A673 (cell line): Measurements from ENCODE around the gene NTRK3. TPM values are rescaled to one million over a fixed set of nuclear protein-coding genes. Genes with fewer than 3 reads are reported as not detected.

ENCODE experiments used
- BruUV-seq: library from RNA; stranded (reverse); fragments of 400-500 nt; replicated peaks from 2 replicates; lab custom pipeline; 2021; lab: Mats Ljungman, UMichigan
- CTCF ChIA-PET: fragments of 300-600 bp; sonication (Branson Sonifier 250); formaldehyde crosslinking; loops from one replicate; lab custom pipeline; 2022; ENCODE audit warnings: antibody characterized with exemption; lab: Charles Lee
- POLR2A ChIA-PET: fragments of 300-600 bp; sonication (Branson Sonifier 250); formaldehyde crosslinking; loops from one replicate; lab custom pipeline; 2022; ENCODE audit warnings: antibody characterized with exemption; ENCODE audit not compliant: low non-redundant PET; lab: Charles Lee
- DNase-seq: peaks from one replicate; pipeline ENCODE4 v3.0.0-alpha.2; 2015; ENCODE audit warnings: low spot score
- H3K27ac ChIP-seq: fragments of 200-600 bp; sonication (generic); 2 replicates; pipeline ENCODE4 v1.5.1; 2016; ENCODE audit warnings: mixed run types, low read depth, mild to moderate bottlenecking, mixed read lengths, antibody characterized with exemption, low read length; ENCODE audit not compliant: poor library complexity, severe bottlenecking
- H3K27me3 ChIP-seq: fragments of 200-600 bp; sonication (generic); replicated peaks from 2 replicates; pipeline ENCODE4 v1.6.1; 2017; ENCODE audit warnings: mixed run types, low read depth, mild to moderate bottlenecking, mixed read lengths, antibody characterized with exemption, low read length; ENCODE audit not compliant: insufficient read depth, poor library complexity
- H3K36me3 ChIP-seq: fragments of 200-600 bp; sonication (generic); 2 replicates; pipeline ENCODE4 v1.6.1; 2016; ENCODE audit warnings: mixed run types, mild to moderate bottlenecking, mixed read lengths, antibody characterized with exemption, low read length; ENCODE audit not compliant: insufficient read depth, poor library complexity, severe bottlenecking
- H3K4me1 ChIP-seq: fragments of 200-600 bp; sonication (generic); 2 replicates; pipeline ENCODE4 v1.6.1; 2017; ENCODE audit warnings: mixed run types, mild to moderate bottlenecking, mixed read lengths, antibody characterized with exemption, low read length; ENCODE audit not compliant: insufficient read depth, poor library complexity, severe bottlenecking
- H3K4me3 ChIP-seq: fragments of 200-600 bp; sonication (generic); 2 replicates; pipeline ENCODE4 v1.5.1; 2016; ENCODE audit warnings: low read depth, mixed run types, mild to moderate bottlenecking, mixed read lengths, low read length; ENCODE audit not compliant: poor library complexity, severe bottlenecking
- H3K9me3 ChIP-seq: fragments of 200-600 bp; sonication (generic); 2 replicates; pipeline ENCODE4 v1.6.1; 2016; ENCODE audit warnings: mixed run types, low read depth, mild to moderate bottlenecking, mixed read lengths, antibody characterized with exemption, low read length; ENCODE audit not compliant: poor library complexity, severe bottlenecking
- EZH2 ChIP-seq: fragments of 200-600 bp; sonication (generic); IDR thresholded peaks from 2 replicates; pipeline ENCODE4 v1.6.1; 2017; ENCODE audit warnings: borderline replicate concordance, low read depth, mild to moderate bottlenecking, mixed read lengths, antibody characterized with exemption, low read length; ENCODE audit not compliant: poor library complexity, severe bottlenecking
- intact Hi-C: fragments of 100-400 bp; cut with micrococcal nuclease; formaldehyde crosslinking; loops from one replicate; pipeline ENCODE4 v1.10.0; 2022; ENCODE audit not compliant: unreplicated experiment
- total RNA-seq: library from RNA; stranded (reverse); gene quantifications from 2 replicates; pipeline ENCODE4 v1.2.3, GENCODE V29; 2021
- TF ChIP-seq, protein P1 (sequence below): fragments of 300-800, 200-600 bp; sonication (generic); conservative IDR thresholded peaks from 2 replicates; pipeline ENCODE4 v1.5.1; 2017; ENCODE audit warnings: low read depth, mild to moderate bottlenecking, antibody characterized with exemption, low read length, moderate library complexity, mixed read lengths

The NTRK3 gene
- total RNA-seq, 1 experiment from 2014 or later = not detected

DNA sequence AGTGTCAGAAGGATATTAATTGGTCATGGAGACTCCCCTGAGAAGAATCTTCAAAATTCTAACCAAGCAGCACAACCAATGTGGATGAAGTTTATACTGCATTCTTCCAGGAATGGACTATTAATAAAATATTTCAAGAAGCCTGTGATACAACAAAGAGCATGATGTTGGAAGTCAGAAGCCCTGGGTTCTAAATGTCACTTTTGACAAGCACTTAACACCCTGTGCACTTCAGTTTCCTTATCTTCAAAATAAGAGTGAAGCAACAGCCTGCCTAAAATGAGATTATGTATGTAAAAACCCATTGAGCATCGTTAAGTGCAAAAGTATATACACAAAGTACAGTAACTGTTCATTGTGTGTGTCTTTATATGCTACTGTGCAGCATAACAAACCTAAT, 369.4 kb downstream of the NTRK3 start:
- ChIA-PET CTCF (no interaction called here), POLR2A (no interaction called here)
- BruUV-seq = no TSS peak
- Histone ChIP-seq H3K4me3 (no peak overlapping the region), H3K27ac (no peak overlapping the region), H3K4me1 (no peaks in the 10 kb centered on the region), H3K9me3 (no peaks in the 10 kb centered on the region), H3K27me3 (no peaks in the 10 kb centered on the region), H3K36me3 (no peaks in the 10 kb centered on the region)
- intact Hi-C loops = no loop called here
- TF ChIP-seq EZH2 = no peak
- TF ChIP-seq, protein P1, sequence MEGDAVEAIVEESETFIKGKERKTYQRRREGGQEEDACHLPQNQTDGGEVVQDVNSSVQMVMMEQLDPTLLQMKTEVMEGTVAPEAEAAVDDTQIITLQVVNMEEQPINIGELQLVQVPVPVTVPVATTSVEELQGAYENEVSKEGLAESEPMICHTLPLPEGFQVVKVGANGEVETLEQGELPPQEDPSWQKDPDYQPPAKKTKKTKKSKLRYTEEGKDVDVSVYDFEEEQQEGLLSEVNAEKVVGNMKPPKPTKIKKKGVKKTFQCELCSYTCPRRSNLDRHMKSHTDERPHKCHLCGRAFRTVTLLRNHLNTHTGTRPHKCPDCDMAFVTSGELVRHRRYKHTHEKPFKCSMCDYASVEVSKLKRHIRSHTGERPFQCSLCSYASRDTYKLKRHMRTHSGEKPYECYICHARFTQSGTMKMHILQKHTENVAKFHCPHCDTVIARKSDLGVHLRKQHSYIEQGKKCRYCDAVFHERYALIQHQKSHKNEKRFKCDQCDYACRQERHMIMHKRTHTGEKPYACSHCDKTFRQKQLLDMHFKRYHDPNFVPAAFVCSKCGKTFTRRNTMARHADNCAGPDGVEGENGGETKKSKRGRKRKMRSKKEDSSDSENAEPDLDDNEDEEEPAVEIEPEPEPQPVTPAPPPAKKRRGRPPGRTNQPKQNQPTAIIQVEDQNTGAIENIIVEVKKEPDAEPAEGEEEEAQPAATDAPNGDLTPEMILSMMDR = no peak
- no peak for DNase-seq

DNA sequence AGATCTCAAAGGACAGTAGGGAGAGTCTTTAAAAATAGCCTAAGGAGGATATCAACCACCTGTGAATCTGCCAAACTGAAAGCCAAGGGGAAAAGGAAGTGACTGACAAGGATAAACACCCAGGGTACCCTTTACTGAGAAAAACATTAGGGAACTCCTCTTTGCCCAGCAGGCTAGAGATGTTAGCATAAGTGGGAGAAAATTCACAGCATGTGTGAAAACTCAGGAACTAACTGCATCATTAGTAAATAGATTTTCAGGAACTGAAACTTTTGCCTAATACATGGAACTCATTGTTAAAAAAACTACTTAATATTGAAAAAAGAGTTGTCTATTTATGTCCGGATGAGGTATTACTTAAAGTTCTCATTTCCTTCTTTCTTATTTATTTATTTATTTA, 375.5 kb downstream of the NTRK3 start:
- intact Hi-C loops = no loop called here

DNA sequence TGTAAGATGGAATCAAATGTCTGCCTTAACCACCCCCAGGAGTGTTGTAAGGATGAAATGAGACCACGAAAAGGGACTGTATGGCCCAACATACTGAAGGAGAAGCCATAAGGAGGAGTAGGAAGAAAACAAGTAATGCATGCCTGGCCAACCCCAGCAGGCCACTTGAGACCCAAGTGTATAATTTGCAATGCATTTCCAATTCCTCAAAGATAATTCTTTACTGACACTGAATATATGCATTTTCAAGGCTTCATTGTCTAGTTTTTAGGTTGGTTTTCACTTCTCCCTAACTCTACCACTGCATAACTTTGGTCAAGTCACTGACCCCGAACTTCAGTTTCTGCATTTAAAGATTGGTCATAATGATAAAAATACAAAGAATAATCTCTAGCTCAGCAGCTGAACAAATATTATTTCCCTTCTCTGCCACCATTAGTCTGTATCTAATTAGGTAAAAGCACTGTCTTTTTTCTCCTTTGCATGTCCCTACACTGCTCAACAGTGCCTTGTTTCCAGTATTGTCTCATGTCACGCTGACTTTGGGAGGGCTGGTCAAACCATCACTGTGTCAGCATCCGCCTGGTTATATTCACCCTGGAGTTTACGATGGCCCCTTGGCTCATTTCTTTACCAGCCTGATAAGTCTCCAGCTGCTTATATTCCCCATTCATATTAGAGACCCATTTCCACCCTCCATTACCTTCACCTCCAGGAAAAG, 378.6 kb downstream of the NTRK3 start:
- DNase-seq = no peak
- H3K27ac ChIP-seq = no peak overlapping the region
- no peaks in the 10 kb centered on the region for H3K4me1 ChIP-seq
- ChIA-PET POLR2A (no interaction called here), CTCF (no interaction called here)
- H3K9me3 ChIP-seq = peaks cover 2% of the 10 kb centered on the region
- TF ChIP-seq, protein P1 = no peak
- no peak for TF ChIP-seq EZH2
- no TSS peak for BruUV-seq
- intact Hi-C loops = no loop called here
- H3K36me3 ChIP-seq = no peaks in the 10 kb centered on the region
- H3K4me3 ChIP-seq = no peak overlapping the region
- H3K27me3 ChIP-seq = no peaks in the 10 kb centered on the region

More for the DNA sequence above, 375.5 kb downstream of the NTRK3 start:
- no TSS peak for BruUV-seq
- Histone ChIP-seq H3K9me3 (no peaks in the 10 kb centered on the region), H3K36me3 (no peaks in the 10 kb centered on the region), H3K27me3 (no peaks in the 10 kb centered on the region), H3K4me3 (no peak overlapping the region), H3K4me1 (no peaks in the 10 kb centered on the region), H3K27ac (no peak overlapping the region)
- DNase-seq = no peak
- POLR2A ChIA-PET = no interaction called here
- TF ChIP-seq, protein P1 = no peak
- no peak for TF ChIP-seq EZH2
- CTCF ChIA-PET = no interaction called here
